Measurements from ENCODE around the gene VANGL2. TPM values are rescaled to one million over a fixed set of nuclear protein-coding genes. Genes with fewer than 3 reads are reported as not detected.
"Not testable (repeated sequence)": the region's sequence is repeated elsewhere in the genome, so short reads cannot be mapped to it uniquely, and the experiment has no call there.

The VANGL2 gene
- total RNA-seq, 2 donors from 2014 or later = 0.05 to 0.18 TPM

GRCh38 chr1:160366731-160367515 lies 33.4 kb upstream of the VANGL2 start, which contains the start of gene NHLH1:
NHLH1 (plus strand) TSS chr1:160367071; CDS start chr1:160370732, 3,661 bp downstream.
- no peak for DNase-seq (ENCODE audit: low spot score in 2 of 2)
- H3K36me3 Mint-ChIP-seq = no peaks in the 10 kb centered on the region
- no peaks in the 10 kb centered on the region for H3K9me3 Mint-ChIP-seq
- H3K27ac Mint-ChIP-seq = no peak within 1 kb of the TSS
- ATAC-seq = peak in 1 of 2 donors; percentile 28

DNA sequence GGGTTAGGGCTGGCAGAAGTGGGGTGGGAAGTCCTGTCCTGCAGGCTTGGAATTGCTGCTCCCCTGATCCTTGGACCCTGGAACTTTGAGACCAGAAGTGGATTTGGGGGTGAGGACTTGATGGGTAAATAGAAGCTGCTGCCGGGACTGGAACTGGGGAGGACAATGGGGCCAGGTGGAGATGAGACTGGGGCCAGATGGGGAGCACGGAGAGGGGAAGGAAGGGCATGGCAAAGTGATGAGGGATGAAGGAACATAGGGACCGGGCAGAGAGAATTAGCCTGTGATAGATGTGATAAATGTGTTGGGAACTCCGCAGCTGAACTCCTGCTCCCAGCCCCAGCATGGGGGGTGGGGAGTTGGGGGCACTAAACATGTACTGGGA lies 32.9 kb upstream of the VANGL2 start:
- DNase-seq (ENCODE audit: low spot score in 2 of 2) (no peak), ATAC-seq (no peak)
- no peaks in the 10 kb centered on the region for H3K9me3 Mint-ChIP-seq
- H3K27ac Mint-ChIP-seq = no peak overlapping the region
- no peaks in the 10 kb centered on the region for H3K36me3 Mint-ChIP-seq

GRCh38 chr1:160367934-160368923 lies 32.1 kb upstream of the VANGL2 start:
- DNase-seq (ENCODE audit: low spot score in 2 of 2) = no peak
- Mint-ChIP-seq H3K9me3 (no peaks in the 10 kb centered on the region), H3K27ac (no peak overlapping the region), H3K36me3 (no peaks in the 10 kb centered on the region)
- no peak for ATAC-seq

GRCh38 chr1:160369087-160369486 lies 31.3 kb upstream of the VANGL2 start:
- Mint-ChIP-seq H3K27ac (no peak overlapping the region), H3K36me3 (no peaks in the 10 kb centered on the region), H3K9me3 (no peaks in the 10 kb centered on the region)
- ATAC-seq = no peak
- no peak for DNase-seq (ENCODE audit: low spot score in 2 of 2)

GRCh38 chr1:160370561-160371345 lies 29.6 kb upstream of the VANGL2 start:
- Mint-ChIP-seq H3K36me3 (no peaks in the 10 kb centered on the region), H3K9me3 (no peaks in the 10 kb centered on the region), H3K27ac (no peak overlapping the region)
- no peak for DNase-seq (ENCODE audit: low spot score in 2 of 2)
- no peak for ATAC-seq

DNA sequence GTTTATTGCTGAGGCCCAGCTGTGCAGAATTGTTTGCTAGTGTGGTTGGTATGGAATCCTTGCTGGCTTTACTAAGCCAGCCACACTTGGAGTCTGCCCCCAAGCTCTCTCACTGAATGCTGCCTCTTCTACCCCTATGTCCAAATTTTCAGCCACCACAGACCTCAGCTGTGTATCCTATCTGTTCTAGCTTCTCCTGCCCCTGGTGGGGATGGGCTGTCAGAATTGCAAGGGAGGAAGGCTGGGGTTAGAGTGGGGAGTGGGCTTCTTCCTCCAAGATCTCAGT lies 29.1 kb upstream of the VANGL2 start:
- Mint-ChIP-seq H3K9me3 (no peaks in the 10 kb centered on the region), H3K36me3 (no peaks in the 10 kb centered on the region), H3K27ac (peak overlapping the region in 1 of 2 donors; percentile 32)
- DNase-seq (ENCODE audit: low spot score in 2 of 2) (no peak), ATAC-seq (no peak)

GRCh38 chr1:160371756-160372155 lies 28.6 kb upstream of the VANGL2 start:
- Mint-ChIP-seq H3K36me3 (no peaks in the 10 kb centered on the region), H3K27ac (peak overlapping the region in 1 of 2 donors; percentile 66), H3K9me3 (no peaks in the 10 kb centered on the region)
- ATAC-seq (no peak), DNase-seq (ENCODE audit: low spot score in 2 of 2) (no peak)

DNA sequence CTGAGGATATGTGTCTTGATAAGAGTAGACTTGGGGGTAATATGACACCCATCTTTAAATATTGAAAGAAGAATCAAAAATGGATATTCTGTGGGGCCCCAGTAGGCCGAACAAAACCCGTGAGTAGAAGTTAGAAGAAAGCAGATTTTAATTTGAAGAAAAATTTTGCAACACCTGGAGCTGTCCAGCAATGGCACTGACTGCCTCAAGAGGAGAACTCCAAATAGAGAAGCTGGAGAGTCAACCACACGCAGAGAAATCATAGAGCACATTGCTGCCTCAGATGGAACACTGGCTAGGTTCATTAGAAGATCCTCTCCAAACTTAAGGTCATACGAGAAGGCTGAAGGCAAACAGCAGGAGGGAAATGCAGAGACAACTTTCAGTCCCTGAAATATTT lies 26.7 kb upstream of the VANGL2 start:
- H3K36me3 Mint-ChIP-seq = no peaks in the 10 kb centered on the region
- H3K9me3 Mint-ChIP-seq = no peaks in the 10 kb centered on the region
- ATAC-seq = no peak
- H3K27ac Mint-ChIP-seq = no peak overlapping the region
- DNase-seq (ENCODE audit: low spot score in 2 of 2) = no peak

- DNase-seq (ENCODE audit: low spot score in 2 of 2) = no peak
- Mint-ChIP-seq H3K36me3 (no peaks in the 10 kb centered on the region), H3K9me3 (no peaks in the 10 kb centered on the region), H3K27ac (no peak overlapping the region)
- no peak for ATAC-seq
These were observed 25.9 kb upstream of the VANGL2 start for GRCh38 chr1:160374306-160375110.

- H3K36me3 Mint-ChIP-seq = no peaks in the 10 kb centered on the region
- H3K9me3 Mint-ChIP-seq = no peaks in the 10 kb centered on the region
- ATAC-seq (peak; percentile 51 to 86), DNase-seq (ENCODE audit: low spot score in 2 of 2) (no peak)
- peak overlapping the region; percentile 6 to 53 for H3K27ac Mint-ChIP-seq
These were observed 24.4 kb upstream of the VANGL2 start for GRCh38 chr1:160375788-160376524.

- H3K27ac Mint-ChIP-seq = no peak overlapping the region
- no peaks in the 10 kb centered on the region for H3K9me3 Mint-ChIP-seq
- peak; percentile 72 to 83 for ATAC-seq
- no peaks in the 10 kb centered on the region for H3K36me3 Mint-ChIP-seq
- no peak for DNase-seq (ENCODE audit: low spot score in 2 of 2)
These were observed 23.7 kb upstream of the VANGL2 start for GRCh38 chr1:160376525-160377131.

DNA sequence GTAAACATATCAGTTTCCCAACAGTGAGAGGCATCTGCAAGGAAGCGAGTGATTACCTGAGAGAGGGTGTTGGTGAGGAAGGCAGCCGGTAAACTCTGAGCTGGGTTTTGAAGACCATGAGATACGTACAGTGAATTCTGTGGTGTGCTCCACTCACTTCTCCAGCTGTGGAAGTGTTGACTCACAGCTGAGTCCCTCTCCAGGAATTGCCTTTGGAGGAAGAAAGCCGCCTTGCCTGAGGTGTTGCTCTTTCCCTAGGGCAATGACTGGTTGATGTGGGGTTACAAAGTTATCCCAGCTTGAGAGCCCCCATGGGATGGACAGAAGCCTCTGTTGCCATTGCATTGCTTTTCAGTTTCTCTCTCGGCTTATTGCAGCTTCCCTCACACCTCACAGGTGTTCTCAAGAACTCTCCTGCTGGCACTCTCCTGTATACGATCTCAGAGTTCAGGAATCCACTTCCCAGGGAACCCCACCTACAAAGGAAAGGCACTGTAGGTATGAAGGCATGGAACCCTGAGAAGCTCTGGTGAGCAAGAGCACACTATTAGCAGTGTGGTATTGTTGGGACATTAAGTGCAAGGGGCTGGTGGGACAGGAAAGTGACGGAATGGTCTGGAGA lies 22.7 kb upstream of the VANGL2 start:
- Mint-ChIP-seq H3K9me3 (no peaks in the 10 kb centered on the region), H3K36me3 (no peaks in the 10 kb centered on the region), H3K27ac (no peak overlapping the region)
- ATAC-seq (no peak), DNase-seq (ENCODE audit: low spot score in 2 of 2) (no peak)

GRCh38 chr1:160384812-160385211 lies 15.6 kb upstream of the VANGL2 start:
- not testable (repeated sequence) for H3K9me3 Mint-ChIP-seq; ATAC-seq; H3K27ac Mint-ChIP-seq; DNase-seq (ENCODE audit: low spot score in 2 of 2); H3K36me3 Mint-ChIP-seq

DNA sequence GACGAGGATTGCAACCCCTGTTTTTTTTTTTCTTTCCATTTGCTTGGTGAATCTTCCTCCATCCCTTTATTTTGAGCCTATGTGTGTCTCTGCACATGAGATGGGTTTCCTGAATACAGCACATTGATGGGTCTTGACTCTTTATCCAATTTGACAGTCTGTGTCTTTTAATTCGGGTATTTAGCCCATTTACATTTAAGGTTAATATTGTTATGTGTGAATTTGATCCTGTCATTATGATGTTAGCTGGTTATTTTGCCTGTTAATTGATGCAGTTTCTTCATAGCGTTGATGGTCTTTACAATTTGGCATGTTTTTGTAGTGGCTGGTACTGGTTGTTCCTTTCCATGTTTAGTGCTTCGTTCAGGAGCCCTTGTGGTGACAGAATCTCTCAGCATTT lies 12.0 kb upstream of the VANGL2 start:
- H3K9me3 Mint-ChIP-seq; H3K27ac Mint-ChIP-seq; DNase-seq (ENCODE audit: low spot score in 2 of 2); ATAC-seq: not testable (repeated sequence)
- H3K36me3 Mint-ChIP-seq = peaks cover 7 to 12% of the 10 kb centered on the region in 2 donors

GRCh38 chr1:160394673-160395072 lies 5.7 kb upstream of the VANGL2 start:
- H3K27ac Mint-ChIP-seq = no peak overlapping the region
- ATAC-seq (no peak), DNase-seq (ENCODE audit: low spot score in 2 of 2) (no peak)
- H3K36me3 Mint-ChIP-seq = peaks cover under 1 to 5% of the 10 kb centered on the region in 2 donors
- H3K9me3 Mint-ChIP-seq = peaks cover under 1% of the 10 kb centered on the region in 2 donors

Measured in activated naive CD4-positive, alpha-beta T cell treated with anti-CD3 and anti-CD28 coated beads, Interleukin-2, amount 50 U/mL, for 72 hours (primary cell).